ENCODE measurements around the gene FADS1. TPM values are rescaled to one million over a fixed set of nuclear protein-coding genes. Genes with fewer than 3 reads are reported as not detected.

FADS1 gene
- total RNA-seq, 1 donor from 2014 or later = 74.6 TPM

GRCh38 chr11:61752925-61753521 is 63.8 kb downstream of the FADS1 start:
- H3K27ac Mint-ChIP-seq (ENCODE audit: unreplicated experiment) = peak overlapping the region; percentile 58
- peak overlapping the region; percentile 77 for H3K9ac ChIP-seq (ENCODE audit: low read length)

GRCh38 chr11:61752117-61752924 is 64.5 kb downstream of the FADS1 start, which contains the start of gene MYRF:
TSS of gene MYRF (plus strand) at chr11:61752636. CDS start at chr11:61752745, 109 bp downstream.
- Mint-ChIP-seq H3K27me3 (ENCODE audit: low read depth, unreplicated experiment) (no peaks in the 10 kb centered on the region), H3K4me3 (ENCODE audit: unreplicated experiment) (peak within 1 kb of the TSS; percentile 92), H3K9me3 (ENCODE audit: unreplicated experiment) (no peaks in the 10 kb centered on the region), H3K4me1 (ENCODE audit: low read depth, unreplicated experiment) (peaks cover 24% of the 10 kb centered on the region), H3K36me3 (ENCODE audit: low read depth, unreplicated experiment) (no peaks in the 10 kb centered on the region), H3K27ac (ENCODE audit: unreplicated experiment) (peak within 1 kb of the TSS; percentile 58)
- peak within 1 kb of the TSS; percentile 85 for H3K4me2 ChIP-seq (ENCODE audit: low read length)
- peak within 1 kb of the TSS; percentile 59 for H3K4me3 ChIP-seq (ENCODE audit: insufficient read depth, low read depth, low read length)
- FAIRE-seq = no peak
- no peaks in the 10 kb centered on the region for H3K36me3 ChIP-seq (ENCODE audit: insufficient read depth, low read length)
- no peak for DNase-seq (ENCODE audit: low read depth)
- no peaks in the 10 kb centered on the region for H3K27me3 ChIP-seq (ENCODE audit: insufficient read depth, low read length)
- TF ChIP-seq EZH2 (IDR thresholded peaks at IDR 0.05; ENCODE audit: insufficient read depth, low read length) (no peak), CTCF (IDR thresholded peaks at IDR 0.05; ENCODE audit: insufficient read depth, low read depth, low read length) (no peak)
- no peaks in the 10 kb centered on the region for H4K20me1 ChIP-seq (ENCODE audit: insufficient read depth, low read length)
- no peak within 1 kb of the TSS for H3K27ac ChIP-seq (ENCODE audit: low read depth, low read length)
- H2AFZ ChIP-seq (ENCODE audit: low read depth, low read length) = peak within 1 kb of the TSS; percentile 72
- H3K79me2 ChIP-seq (ENCODE audit: insufficient read depth, low read length) = peaks cover 38% of the 10 kb centered on the region
- no peaks in the 10 kb centered on the region for H3K9me3 ChIP-seq (ENCODE audit: insufficient read depth, low read depth, low read length)
- H3K9ac ChIP-seq (ENCODE audit: low read length) = peak within 1 kb of the TSS; percentile 77
- H3K4me1 ChIP-seq (ENCODE audit: insufficient read depth, low read length) = peaks cover 62% of the 10 kb centered on the region

More at GRCh38 chr11:61752925-61753521, 63.8 kb downstream of the FADS1 start:
- Histone ChIP-seq H4K20me1 (ENCODE audit: insufficient read depth, low read length) (no peaks in the 10 kb centered on the region), H2AFZ (ENCODE audit: low read depth, low read length) (peak overlapping the region; percentile 72), H3K79me2 (ENCODE audit: insufficient read depth, low read length) (peaks cover 44% of the 10 kb centered on the region), H3K4me1 (ENCODE audit: insufficient read depth, low read length) (peaks cover 67% of the 10 kb centered on the region), H3K27ac (ENCODE audit: low read depth, low read length) (no peak overlapping the region), H3K27me3 (ENCODE audit: insufficient read depth, low read length) (no peaks in the 10 kb centered on the region), H3K9me3 (ENCODE audit: insufficient read depth, low read depth, low read length) (no peaks in the 10 kb centered on the region), H3K4me2 (ENCODE audit: low read length) (peak overlapping the region; percentile 85), H3K4me3 (ENCODE audit: insufficient read depth, low read depth, low read length) (peak overlapping the region; percentile 59), H3K36me3 (ENCODE audit: insufficient read depth, low read length) (no peaks in the 10 kb centered on the region)
- DNase-seq (ENCODE audit: low read depth) (no peak), FAIRE-seq (no peak)
- TF ChIP-seq CTCF (IDR thresholded peaks at IDR 0.05; ENCODE audit: insufficient read depth, low read depth, low read length) = no peak
- no peak for TF ChIP-seq EZH2 (IDR thresholded peaks at IDR 0.05; ENCODE audit: insufficient read depth, low read length)
- Mint-ChIP-seq H3K9me3 (ENCODE audit: unreplicated experiment) (no peaks in the 10 kb centered on the region), H3K4me3 (ENCODE audit: unreplicated experiment) (peak overlapping the region; percentile 92), H3K4me1 (ENCODE audit: low read depth, unreplicated experiment) (peaks cover 24% of the 10 kb centered on the region), H3K36me3 (ENCODE audit: low read depth, unreplicated experiment) (no peaks in the 10 kb centered on the region), H3K27me3 (ENCODE audit: low read depth, unreplicated experiment) (no peaks in the 10 kb centered on the region)

Measured in astrocyte (in vitro differentiated cells and primary cell).